ENCODE data around the gene ENTPD8. TPM values are rescaled to one million over a fixed set of nuclear protein-coding genes. Genes with fewer than 3 reads are reported as not detected.

The ENTPD8 gene
- total and polyA plus RNA-seq, 2 experiments from 2014 or later = 7.1 to 16.5 TPM

- Histone ChIP-seq H3K79me2 (no peaks in the 10 kb centered on the region), H3K4me2 (no peak overlapping the region), H4K20me1 (ENCODE audit: insufficient read depth, poor library complexity, severe bottlenecking) (no peaks in the 10 kb centered on the region), H3K36me3 (replicated peaks; ENCODE audit: insufficient read depth, low read depth) (no peaks in the 10 kb centered on the region), H3K27ac (no peak overlapping the region), H3K4me1 (ENCODE audit: insufficient read depth) (peaks cover 12% of the 10 kb centered on the region), H2AFZ (no peak overlapping the region), H3K9me3 (ENCODE audit: low read depth) (no peaks in the 10 kb centered on the region), H3K9me2 (replicated peaks; ENCODE audit: insufficient read depth) (no peaks in the 10 kb centered on the region), H3K4me3 (no peak overlapping the region), H3K27me3 (no peaks in the 10 kb centered on the region)
- WGBS (ENCODE audit: low lambda C conversion rate, missing lambda C conversion rate) = 88% methylated on average over 19 of the region's 27 CpGs
- DNase-seq (ENCODE audit: low spot score) = no peak
- no peak for TF ChIP-seq EZH2 (IDR thresholded peaks at IDR 0.05; ENCODE audit: borderline replicate concordance)
- TF ChIP-seq EZH2phosphoT487 (IDR thresholded peaks at IDR 0.05; ENCODE audit: low read depth, severe bottlenecking, unreplicated experiment) = no peak
- no peak for TF ChIP-seq CTCF (IDR thresholded peaks at IDR 0.05; ENCODE audit: poor library complexity)
Measured at GRCh38 chr9:137447722-137448601, 6.8 kb upstream of the ENTPD8 start.

- Histone ChIP-seq H2AFZ (no peak overlapping the region), H3K27me3 (no peaks in the 10 kb centered on the region), H3K27ac (no peak overlapping the region), H3K79me2 (no peaks in the 10 kb centered on the region), H3K4me2 (no peak overlapping the region), H3K9me2 (replicated peaks; ENCODE audit: insufficient read depth) (no peaks in the 10 kb centered on the region), H3K9me3 (ENCODE audit: low read depth) (no peaks in the 10 kb centered on the region), H3K4me1 (ENCODE audit: insufficient read depth) (peaks cover 12% of the 10 kb centered on the region), H3K36me3 (replicated peaks; ENCODE audit: insufficient read depth, low read depth) (no peaks in the 10 kb centered on the region), H4K20me1 (ENCODE audit: insufficient read depth, poor library complexity, severe bottlenecking) (no peaks in the 10 kb centered on the region), H3K4me3 (no peak overlapping the region)
- 88% methylated on average over 21 of the region's 21 CpGs for WGBS (ENCODE audit: low lambda C conversion rate, missing lambda C conversion rate)
- TF ChIP-seq EZH2 (IDR thresholded peaks at IDR 0.05; ENCODE audit: borderline replicate concordance) (no peak), CTCF (IDR thresholded peaks at IDR 0.05; ENCODE audit: poor library complexity) (no peak), EZH2phosphoT487 (IDR thresholded peaks at IDR 0.05; ENCODE audit: low read depth, severe bottlenecking, unreplicated experiment) (no peak)
- no peak for DNase-seq (ENCODE audit: low spot score)
Measured at GRCh38 chr9:137446851-137447471, 5.8 kb upstream of the ENTPD8 start.

GRCh38 chr9:137445930-137446431, 4.8 kb upstream of the ENTPD8 start:
- H3K27ac ChIP-seq = no peak overlapping the region
- no peaks in the 10 kb centered on the region for H3K9me3 ChIP-seq (ENCODE audit: low read depth)
- H4K20me1 ChIP-seq (ENCODE audit: insufficient read depth, poor library complexity, severe bottlenecking) = no peaks in the 10 kb centered on the region
- no peaks in the 10 kb centered on the region for H3K36me3 ChIP-seq (replicated peaks; ENCODE audit: insufficient read depth, low read depth)
- H3K4me2 ChIP-seq = peak overlapping the region; percentile 63
- no peaks in the 10 kb centered on the region for H3K79me2 ChIP-seq
- no peak overlapping the region for H2AFZ ChIP-seq
- WGBS (ENCODE audit: low lambda C conversion rate, missing lambda C conversion rate) = 76% methylated on average over 19 of the region's 19 CpGs
- H3K27me3 ChIP-seq = no peaks in the 10 kb centered on the region
- TF ChIP-seq EZH2 (IDR thresholded peaks at IDR 0.05; ENCODE audit: borderline replicate concordance) (no peak), EZH2phosphoT487 (IDR thresholded peaks at IDR 0.05; ENCODE audit: low read depth, severe bottlenecking, unreplicated experiment) (no peak), CTCF (IDR thresholded peaks at IDR 0.05; ENCODE audit: poor library complexity) (no peak)
- peaks cover 12% of the 10 kb centered on the region for H3K4me1 ChIP-seq (ENCODE audit: insufficient read depth)
- no peak for DNase-seq (ENCODE audit: low spot score)
- no peaks in the 10 kb centered on the region for H3K9me2 ChIP-seq (replicated peaks; ENCODE audit: insufficient read depth)
- H3K4me3 ChIP-seq = no peak overlapping the region

Data from hepatocyte (in vitro differentiated cells).